HCT116 (cell line): ENCODE measurements around the gene UBE2E1. TPM values are rescaled to one million over a fixed set of nuclear protein-coding genes. Genes with fewer than 3 reads are reported as not detected.

ENCODE experiments used
- ATAC-seq: fragments of 200-7000 bp; cut with Tn5 transposase; 2 replicates; pipeline ENCODE4 v1.9.1; 2020; ENCODE audit warnings: mild to moderate bottlenecking, moderate library complexity
- BruUV-seq: library from RNA; stranded (reverse); fragments of 400-500 nt; replicated peaks from 2 replicates; lab custom pipeline; 2021; lab: Mats Ljungman, UMichigan
- CTCF ChIA-PET: fragments of 300-600 bp; sonication (Branson Sonifier 250); formaldehyde crosslinking; loops from one replicate; lab custom pipeline; 2021; ENCODE audit warnings: antibody characterized with exemption; lab: Charles Lee
- POLR2A ChIA-PET: fragments of 300-600, 350-600 bp; sonication (Branson Sonifier 250); formaldehyde crosslinking; loops from one replicate; lab custom pipeline; 2021; ENCODE audit warnings: antibody characterized with exemption; lab: Charles Lee
- RAD21 ChIA-PET, 2 experiments: fragments of 300-600 bp; sonication (Branson Sonifier 250); formaldehyde crosslinking; loops; one replicate each; lab custom pipeline; 2023; ENCODE audit warnings: low total read pairs in 2 of 2; ENCODE audit not compliant: uncharacterized antibody in 2 of 2, unreplicated experiment in 2 of 2, low non-redundant PET in 1 of 2; lab: Charles Lee
- DNase-seq: peaks from one replicate; pipeline ENCODE4 v3.0.0-alpha.2; 2010; ENCODE audit warnings: low read depth, low spot score
- H2AFZ ChIP-seq: fragments of 200-600 bp; shearing (Covaris generic), sonication (generic); 2 replicates; pipeline ENCODE4 v1.6.1; 2017; ENCODE audit warnings: low read depth, mixed run types, mixed read lengths, antibody characterized with exemption, low read length; ENCODE audit not compliant: poor library complexity, severe bottlenecking
- H3K27ac ChIP-seq: 2 replicates; pipeline ENCODE4 v1.5.1; 2012; ENCODE audit warnings: low read depth, low read length
- H3K27me3 ChIP-seq: fragments of 200-600 bp; sonication (generic); 2 replicates; pipeline ENCODE4 v1.6.1; 2016; ENCODE audit warnings: mixed run types, low read length, mixed read lengths; ENCODE audit not compliant: insufficient read depth
- H3K36me3 ChIP-seq, 2 experiments: fragments of 200-500 bp in 1 of 2; fragments of 200-600 bp in 1 of 2; sonication (Bioruptor generic) in 1 of 2; sonication (generic) in 1 of 2; 2 replicates each; pipeline versions ENCODE4 v1.5.1 to v1.6.1; 2014 to 2016; ENCODE audit warnings: low read length in 2 of 2, inconsistent platforms in 1 of 2, mixed read lengths in 1 of 2, mixed run types in 1 of 2; ENCODE audit not compliant: insufficient read depth in 2 of 2, control insufficient read depth in 1 of 2
- H3K4me1 ChIP-seq, 2 experiments: fragments of 200-600 bp in 1 of 2; sonication (generic) in 1 of 2; 2 replicates each; pipeline versions ENCODE4 v1.5.1 to v1.6.1; 2012 to 2017; ENCODE audit warnings: low read length in 2 of 2, inconsistent platforms in 1 of 2, mild to moderate bottlenecking in 1 of 2, mixed read lengths in 1 of 2, mixed run types in 1 of 2, moderate library complexity in 1 of 2; ENCODE audit not compliant: insufficient read depth in 2 of 2, control insufficient read depth in 1 of 2
- H3K4me2 ChIP-seq: fragments of 200-600 bp; sonication (generic); 2 replicates; pipeline ENCODE4 v1.6.1; 2017; ENCODE audit warnings: mixed run types, low read length, mixed read lengths
- H3K4me3 ChIP-seq, 2 experiments: fragments of 200-600 bp in 1 of 2; sonication (generic) in 1 of 2; replicated peaks in 1 of 2; 2 replicates each; pipeline ENCODE4 v1.5.1; 2011 to 2016; ENCODE audit warnings: low read length in 2 of 2, control low read depth in 1 of 2, low read depth in 1 of 2, mild to moderate bottlenecking in 1 of 2, mixed read lengths in 1 of 2, mixed run types in 1 of 2
- H3K79me2 ChIP-seq: fragments of 200-600 bp; sonication (generic); 2 replicates; pipeline ENCODE4 v1.6.1; 2017; ENCODE audit warnings: mild to moderate bottlenecking, mixed run types, low read length, moderate library complexity, mixed read lengths; ENCODE audit not compliant: insufficient read depth
- H3K9ac ChIP-seq: fragments of 200-600 bp; sonication (generic); 2 replicates; pipeline ENCODE4 v1.6.1; 2016; ENCODE audit warnings: low read length, mixed read lengths
- H3K9me2 ChIP-seq: fragments of 200-600 bp; sonication (generic), shearing (Covaris generic); 2 replicates; pipeline ENCODE4 v1.6.1; 2017; ENCODE audit warnings: mixed run types, mild to moderate bottlenecking, moderate library complexity; ENCODE audit not compliant: insufficient read depth
- H3K9me3 ChIP-seq, 2 experiments: fragments of 200-500 bp in 1 of 2; fragments of 200-600 bp in 1 of 2; sonication (Bioruptor generic) in 1 of 2; sonication (generic) in 1 of 2; 2 replicates each; pipeline ENCODE4 v1.6.1; 2014 to 2017; ENCODE audit warnings: low read length in 2 of 2, mixed read lengths in 2 of 2, inconsistent platforms in 1 of 2, low read depth in 1 of 2, mild to moderate bottlenecking in 1 of 2, mixed run types in 1 of 2, moderate library complexity in 1 of 2; ENCODE audit not compliant: control insufficient read depth in 1 of 2, insufficient read depth in 1 of 2
- H4K20me1 ChIP-seq: fragments of 200-600 bp; sonication (generic), shearing (Covaris generic); 2 replicates; pipeline ENCODE4 v1.6.1; 2017; ENCODE audit warnings: mixed run types, mild to moderate bottlenecking, moderate library complexity; ENCODE audit not compliant: insufficient read depth
- ELF1 ChIP-seq: IDR thresholded peaks from 2 replicates; pipeline ENCODE4 v1.6.1; 2012; ENCODE audit warnings: low read depth, borderline replicate concordance
- EZH2phosphoT487 ChIP-seq: fragments of 200-600 bp; IDR thresholded peaks from 2 replicates; pipeline ENCODE4 v1.6.1; 2018; ENCODE audit warnings: antibody characterized with exemption, borderline replicate concordance
- FOSL1 ChIP-seq: IDR thresholded peaks from 2 replicates; pipeline ENCODE4 v1.6.1; 2012; ENCODE audit warnings: low read depth
- JUND ChIP-seq: IDR thresholded peaks from 2 replicates; pipeline ENCODE4 v1.6.1; 2012
- MAX ChIP-seq: IDR thresholded peaks from 2 replicates; pipeline ENCODE4 v1.6.1; 2012
- POLR2A ChIP-seq: IDR thresholded peaks from 2 replicates; pipeline ENCODE4 v1.7.0; 2011; ENCODE audit warnings: borderline replicate concordance; ENCODE audit not compliant: insufficient read depth, insufficient read length; ENCODE audit errors: extremely low read depth
- RAD21 ChIP-seq: IDR thresholded peaks from 2 replicates; pipeline ENCODE4 v1.6.1; 2012; ENCODE audit warnings: low read depth, mild to moderate bottlenecking
- SP1 ChIP-seq: IDR thresholded peaks from 2 replicates; pipeline ENCODE4 v1.6.1; 2012; ENCODE audit warnings: low read depth
- SRF ChIP-seq: IDR thresholded peaks from 2 replicates; pipeline ENCODE4 v1.6.1; 2012; ENCODE audit warnings: low read depth
- YY1 ChIP-seq: IDR thresholded peaks from 2 replicates; pipeline ENCODE4 v1.6.1; 2011; ENCODE audit warnings: low read length, low read depth, moderate library complexity, mild to moderate bottlenecking; ENCODE audit not compliant: insufficient replicate concordance; ENCODE audit errors: extremely low read depth
- ZBTB33 ChIP-seq: IDR thresholded peaks from 2 replicates; pipeline ENCODE4 v1.6.1; 2011; ENCODE audit warnings: mild to moderate bottlenecking, low read length, moderate library complexity; ENCODE audit not compliant: insufficient replicate concordance; ENCODE audit errors: extremely low read depth
- ZFX ChIP-seq: fragments of 450-650 bp; IDR thresholded peaks from 2 replicates; pipeline ENCODE4 v1.6.1; 2017
- intact Hi-C: fragments of 100-400 bp; cut with micrococcal nuclease; formaldehyde crosslinking; loops from 2 replicates; pipeline ENCODE4 v1.10.0; 2022
- total RNA-seq: library from RNA; stranded (reverse); gene quantifications from one replicate; pipeline ENCODE4 v1.2.1, GENCODE V29; 2021; ENCODE audit not compliant: unreplicated experiment

The UBE2E1 gene
- total RNA-seq, 1 experiment from 2014 or later = 75.1 TPM

GRCh38 chr3:23932571-23932970 lies 126.8 kb downstream of the UBE2E1 start:
- DNase-seq = no peak
- POLR2A ChIA-PET = no interaction called here
- RAD21 ChIA-PET = no interaction called here
- intact Hi-C loops = no loop called here
- Histone ChIP-seq H3K9me2 (no peaks in the 10 kb centered on the region), H3K9ac (no peak overlapping the region), H4K20me1 (no peaks in the 10 kb centered on the region), H3K27ac (no peak overlapping the region), H3K36me3 (no peaks in the 10 kb centered on the region), H3K79me2 (no peaks in the 10 kb centered on the region), H3K4me3 (no peak overlapping the region), H2AFZ (no peak overlapping the region), H3K9me3 (no peaks in the 10 kb centered on the region), H3K4me1 (peaks cover 12 to 13% of the 10 kb centered on the region in 2 experiments), H3K4me2 (no peak overlapping the region), H3K27me3 (no peaks in the 10 kb centered on the region)
- no TSS peak for BruUV-seq
- no peak for ATAC-seq
- CTCF ChIA-PET = no interaction called here
- TF ChIP-seq SP1 (no peak), RAD21 (no peak), ZBTB33 (no peak), JUND (no peak), FOSL1 (no peak), ELF1 (no peak), YY1 (no peak), ZFX (no peak), POLR2A (no peak), EZH2phosphoT487 (no peak), SRF (no peak), MAX (no peak)
